NAMALWA (cell line): ENCODE data around the gene DKK3.
A peak's percentile ranks its signal among the peaks of the same experiment; 100 is the strongest.

Experiments used
- DNase-seq: peaks from one replicate; pipeline ENCODE4 v3.0.0-alpha.2; 2015; ENCODE audit warnings: low spot score

The DKK3 gene

GRCh38 chr11:11942668-11943067, 65.8 kb downstream of the DKK3 start:
- DNase-seq = no peak

- DNase-seq = no peak
Measured at GRCh38 chr11:11940551-11940950, 67.9 kb downstream of the DKK3 start.

GRCh38 chr11:11937957-11938356, 70.5 kb downstream of the DKK3 start:
- DNase-seq = no peak

GRCh38 chr11:11937433-11937832, 71.0 kb downstream of the DKK3 start:
- DNase-seq = no peak

GRCh38 chr11:11935536-11935935, 72.9 kb downstream of the DKK3 start:
- DNase-seq = no peak

- DNase-seq = peak; percentile 71
Measured at GRCh38 chr11:11931461-11932055, 76.9 kb downstream of the DKK3 start.

GRCh38 chr11:11929920-11930319, 78.5 kb downstream of the DKK3 start:
- no peak for DNase-seq

- DNase-seq = no peak
Measured at GRCh38 chr11:11923828-11924227, 84.6 kb downstream of the DKK3 start.

GRCh38 chr11:11916981-11917399, 91.4 kb downstream of the DKK3 start:
- DNase-seq = no peak

GRCh38 chr11:11915625-11916024, 92.8 kb downstream of the DKK3 start:
- no peak for DNase-seq

- DNase-seq = no peak
Measured at GRCh38 chr11:11913395-11913794, 95.0 kb downstream of the DKK3 start.
